HFFc6 (cell line): Measurements from ENCODE around the gene MED27. TPM values are rescaled to one million over a fixed set of nuclear protein-coding genes. Genes with fewer than 3 reads are reported as not detected.

Source experiments
- DNase-seq: peaks from one replicate; pipeline ENCODE4 v3.0.0-alpha.2; 2018
- H3K27ac Mint-ChIP-seq: 2 replicates; pipeline ENCODE4 v1.8.0; 2020; ENCODE audit warnings: mild to moderate bottlenecking, mixed read lengths
- H3K27me3 Mint-ChIP-seq: 2 replicates; pipeline ENCODE4 v1.8.0; 2021; ENCODE audit warnings: mild to moderate bottlenecking, moderate library complexity, mixed read lengths; ENCODE audit not compliant: insufficient read depth
- H3K36me3 Mint-ChIP-seq: 2 replicates; pipeline ENCODE4 v1.8.0; 2021; ENCODE audit warnings: low read depth, mixed read lengths
- H3K4me1 Mint-ChIP-seq: 2 replicates; pipeline ENCODE4 v1.8.0; 2020; ENCODE audit warnings: low read depth, mixed read lengths
- H3K4me3 Mint-ChIP-seq: 2 replicates; pipeline ENCODE4 v1.8.0; 2020; ENCODE audit warnings: mild to moderate bottlenecking, moderate library complexity, mixed read lengths
- H3K9me3 Mint-ChIP-seq: 2 replicates; pipeline ENCODE4 v1.8.0; 2020; ENCODE audit warnings: mild to moderate bottlenecking, mixed read lengths
- total RNA-seq, 6 experiments: library from RNA; stranded (reverse); fragmentation: NEBNext Ultra II Directional; extraction: Animal tissue kit (Norgen Biotek cat#: 25700); gene quantifications; 2 replicates in 1 of 6; 3 replicates in 5 of 6; pipeline ENCODE4 v1.2.3, GENCODE V29; 2021
- TF ChIP-seq, protein P1 (sequence below): fragments of 200-600 bp; sonication (generic); IDR thresholded peaks from 2 replicates; pipeline ENCODE4 v1.5.0; 2021; ENCODE audit warnings: antibody characterized with exemption, mild to moderate bottlenecking

Gene MED27
- total RNA-seq, 6 experiments from 2014 or later, result 30.2 to 37.7 (median 32.7) TPM

DNA sequence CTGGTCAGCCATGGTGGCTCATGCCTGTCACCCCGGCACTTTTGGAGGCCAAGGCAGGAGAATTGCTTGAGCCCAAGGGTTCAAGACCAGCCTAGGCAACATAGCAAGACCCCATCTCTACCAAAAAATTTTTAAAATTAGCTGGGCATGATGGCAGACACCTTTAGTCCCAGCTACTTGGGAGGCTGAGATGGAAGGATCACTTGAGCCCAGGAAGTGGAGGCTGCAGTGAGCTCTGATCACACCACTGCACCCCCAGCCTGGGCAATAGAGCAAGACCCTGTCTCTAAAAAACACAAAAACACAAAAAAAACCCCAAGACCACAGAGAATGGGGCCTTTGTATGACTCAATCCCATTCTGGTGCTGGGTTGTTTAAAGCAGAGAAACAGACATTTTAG is 44.0 kb downstream of the MED27 start:
- H3K9me3 Mint-ChIP-seq, result no peaks in the 10 kb centered on the region
- H3K4me3 Mint-ChIP-seq, result no peak overlapping the region
- no peak for DNase-seq
- H3K36me3 Mint-ChIP-seq, result peaks cover 6% of the 10 kb centered on the region; the same call in 1 of the 2 replicates
- H3K27ac Mint-ChIP-seq, result no peak overlapping the region
- peaks cover 32% of the 10 kb centered on the region for H3K4me1 Mint-ChIP-seq
- H3K27me3 Mint-ChIP-seq, result no peaks in the 10 kb centered on the region
- TF ChIP-seq, protein P1, sequence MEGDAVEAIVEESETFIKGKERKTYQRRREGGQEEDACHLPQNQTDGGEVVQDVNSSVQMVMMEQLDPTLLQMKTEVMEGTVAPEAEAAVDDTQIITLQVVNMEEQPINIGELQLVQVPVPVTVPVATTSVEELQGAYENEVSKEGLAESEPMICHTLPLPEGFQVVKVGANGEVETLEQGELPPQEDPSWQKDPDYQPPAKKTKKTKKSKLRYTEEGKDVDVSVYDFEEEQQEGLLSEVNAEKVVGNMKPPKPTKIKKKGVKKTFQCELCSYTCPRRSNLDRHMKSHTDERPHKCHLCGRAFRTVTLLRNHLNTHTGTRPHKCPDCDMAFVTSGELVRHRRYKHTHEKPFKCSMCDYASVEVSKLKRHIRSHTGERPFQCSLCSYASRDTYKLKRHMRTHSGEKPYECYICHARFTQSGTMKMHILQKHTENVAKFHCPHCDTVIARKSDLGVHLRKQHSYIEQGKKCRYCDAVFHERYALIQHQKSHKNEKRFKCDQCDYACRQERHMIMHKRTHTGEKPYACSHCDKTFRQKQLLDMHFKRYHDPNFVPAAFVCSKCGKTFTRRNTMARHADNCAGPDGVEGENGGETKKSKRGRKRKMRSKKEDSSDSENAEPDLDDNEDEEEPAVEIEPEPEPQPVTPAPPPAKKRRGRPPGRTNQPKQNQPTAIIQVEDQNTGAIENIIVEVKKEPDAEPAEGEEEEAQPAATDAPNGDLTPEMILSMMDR, result no peak

DNA sequence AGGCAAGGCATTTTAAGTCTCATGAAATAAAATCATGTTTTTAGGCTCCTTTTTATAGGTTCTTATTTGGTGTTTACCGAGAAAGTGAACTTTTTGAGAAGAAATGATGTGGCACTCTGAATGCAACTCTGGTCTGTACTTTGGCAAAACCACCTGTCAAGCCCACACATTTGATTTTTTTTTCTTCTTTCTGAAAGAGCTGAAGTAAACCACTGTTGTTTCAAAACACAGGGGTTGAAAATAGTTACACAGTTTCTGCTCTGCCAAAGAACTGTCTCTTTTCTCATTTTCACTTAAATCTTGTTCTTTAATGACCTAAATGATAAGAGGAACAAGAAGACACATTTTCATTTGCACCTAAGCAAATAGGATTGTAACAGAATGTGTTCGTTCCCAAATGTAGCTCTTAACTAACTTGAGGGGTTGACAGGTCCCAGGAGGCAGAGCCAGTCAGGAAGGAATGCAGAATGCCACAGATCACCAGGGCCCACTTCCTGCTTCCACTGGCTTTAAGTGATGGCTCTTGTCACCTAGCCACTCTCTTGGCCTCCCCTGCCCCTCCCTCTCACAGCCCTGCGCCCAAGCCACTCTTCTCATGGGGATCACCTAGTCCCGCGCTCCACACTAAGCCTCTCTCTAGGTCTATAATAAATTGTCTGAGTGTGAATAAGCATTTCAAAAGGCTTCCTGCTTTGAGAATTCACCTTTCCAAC is 47.3 kb downstream of the MED27 start:
- DNase-seq, result no peak
- peaks cover 49% of the 10 kb centered on the region for H3K4me1 Mint-ChIP-seq
- H3K4me3 Mint-ChIP-seq, result no peak overlapping the region
- TF ChIP-seq, protein P1, result no peak
- H3K27me3 Mint-ChIP-seq, result no peaks in the 10 kb centered on the region
- no peak overlapping the region for H3K27ac Mint-ChIP-seq
- no peaks in the 10 kb centered on the region for H3K36me3 Mint-ChIP-seq
- no peaks in the 10 kb centered on the region for H3K9me3 Mint-ChIP-seq

DNA sequence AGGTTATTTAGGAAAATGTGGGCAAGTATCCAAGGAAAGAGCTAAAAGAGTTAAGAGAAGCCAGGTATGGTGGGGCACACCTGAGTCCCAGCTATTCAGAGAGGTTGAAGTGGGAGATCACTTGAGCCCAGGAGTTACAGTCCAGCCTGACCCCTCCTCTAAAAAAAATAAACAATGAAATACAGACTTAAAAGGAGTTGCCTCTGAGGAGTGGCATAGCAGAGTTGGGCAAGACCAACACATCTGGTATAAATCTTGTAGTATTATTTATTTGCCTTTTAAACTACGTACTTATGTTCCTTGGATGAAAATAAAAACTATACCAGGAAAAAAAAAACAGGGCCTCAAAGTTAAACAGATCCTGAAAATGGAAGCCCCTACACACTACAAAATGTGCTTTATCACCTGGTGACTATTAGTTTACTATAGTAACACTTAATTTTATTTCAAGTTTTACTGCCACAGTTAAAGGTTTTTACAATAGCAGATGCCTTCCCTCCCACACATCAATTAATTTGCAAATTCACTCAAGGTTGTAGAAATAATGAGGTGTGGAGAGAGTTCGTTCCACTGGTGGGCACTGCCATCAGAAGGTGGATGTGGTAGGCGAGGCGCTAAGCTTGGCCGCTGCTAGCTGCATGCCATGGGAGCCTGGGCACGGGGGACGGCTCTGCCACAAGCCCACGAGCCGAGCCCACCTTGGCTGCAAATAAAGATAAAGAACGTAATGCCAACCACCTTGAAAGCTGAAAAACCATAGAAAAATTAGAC is 48.0 kb downstream of the MED27 start:
- DNase-seq, result no peak
- no peaks in the 10 kb centered on the region for H3K36me3 Mint-ChIP-seq
- H3K4me1 Mint-ChIP-seq, result peaks cover 57% of the 10 kb centered on the region
- no peaks in the 10 kb centered on the region for H3K27me3 Mint-ChIP-seq
- no peak overlapping the region for H3K4me3 Mint-ChIP-seq
- no peaks in the 10 kb centered on the region for H3K9me3 Mint-ChIP-seq
- TF ChIP-seq, protein P1, result no peak
- no peak overlapping the region for H3K27ac Mint-ChIP-seq

DNA sequence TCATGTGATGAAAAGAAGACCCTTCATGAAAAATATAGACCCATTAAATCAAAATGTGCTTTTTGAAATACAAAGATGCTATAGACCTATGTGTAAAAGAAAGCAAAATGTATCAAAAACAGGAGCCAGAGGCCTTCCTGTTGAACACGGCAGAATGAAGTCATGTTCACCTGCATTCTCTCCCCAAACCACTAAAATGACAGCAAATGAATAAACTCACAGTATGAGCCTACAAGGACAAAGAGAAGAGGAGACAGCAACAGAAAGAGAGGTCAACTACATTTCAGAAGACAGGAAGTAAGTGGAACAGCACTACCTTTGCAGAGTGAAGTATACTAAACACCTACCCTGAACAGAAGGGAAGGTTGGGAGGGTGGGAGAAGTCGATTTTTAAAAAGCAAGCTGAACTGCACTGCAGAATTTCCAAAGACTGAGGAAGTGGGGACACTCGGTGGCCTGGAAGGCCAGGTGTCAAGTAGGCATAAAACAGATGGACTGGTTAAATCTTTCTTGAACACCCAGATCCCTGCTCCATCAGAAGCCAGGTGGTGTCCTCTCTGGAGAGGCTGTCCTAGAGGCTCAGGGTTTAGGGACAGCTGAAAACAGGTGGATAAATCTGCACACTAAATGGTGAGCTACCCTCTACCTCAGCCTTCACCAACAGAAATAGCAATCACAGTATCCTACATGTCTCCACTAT is 48.9 kb downstream of the MED27 start:
- DNase-seq, result no peak
- Mint-ChIP-seq H3K27me3 (no peaks in the 10 kb centered on the region), H3K9me3 (no peaks in the 10 kb centered on the region), H3K27ac (no peak overlapping the region), H3K4me1 (peaks cover 65% of the 10 kb centered on the region), H3K36me3 (0 out of 2 replicates have a peak, but pooled peaks cover 3% of the 10 kb centered on the region), H3K4me3 (no peak overlapping the region)
- TF ChIP-seq, protein P1, result no peak

DNA sequence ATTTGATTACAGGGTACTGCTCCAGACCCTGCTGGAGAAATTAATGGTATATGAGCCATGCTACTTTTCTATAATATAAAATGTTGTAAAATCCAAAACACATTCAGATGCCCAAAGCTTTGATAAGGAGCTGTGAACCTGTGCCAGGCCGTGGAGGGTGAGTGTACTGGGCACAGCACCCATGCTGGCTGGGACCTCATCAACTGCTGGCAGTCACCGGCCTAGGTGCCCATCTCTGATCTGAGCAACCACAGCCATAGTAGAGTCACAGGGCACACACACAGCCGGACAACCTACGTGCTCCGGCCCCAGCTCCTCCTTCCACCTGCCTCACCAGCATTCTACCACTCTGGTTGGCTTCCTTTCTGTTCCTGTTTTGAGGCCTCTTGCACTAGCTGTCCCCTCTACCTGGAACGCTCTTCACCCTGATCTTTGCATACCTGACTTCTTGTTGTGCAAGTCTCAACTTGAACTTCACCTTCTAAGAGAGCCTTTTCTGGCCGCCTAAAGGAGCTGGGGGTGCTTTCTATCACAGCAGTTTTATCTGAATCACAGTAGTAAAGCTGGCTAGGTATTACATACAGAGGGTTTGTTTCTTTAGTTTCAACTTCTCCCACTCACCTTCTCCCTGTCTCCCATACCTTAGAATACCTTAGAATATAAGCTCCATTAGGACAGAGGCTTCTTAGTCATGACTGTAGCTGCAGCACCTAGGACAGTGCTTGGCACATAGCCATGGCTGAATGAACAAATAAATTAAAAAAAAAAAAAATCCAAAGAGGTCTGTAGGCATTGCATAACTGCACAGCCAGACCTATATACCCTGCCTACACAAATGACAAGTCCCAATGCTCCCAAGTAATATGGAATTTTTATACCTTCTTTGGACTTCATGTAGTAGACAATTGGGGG is 51.7 kb downstream of the MED27 start:
- H3K27me3 Mint-ChIP-seq, result no peaks in the 10 kb centered on the region; the same call in 1 of the 2 replicates
- peaks cover 12% of the 10 kb centered on the region for H3K36me3 Mint-ChIP-seq
- H3K9me3 Mint-ChIP-seq, result no peaks in the 10 kb centered on the region
- TF ChIP-seq, protein P1, result no peak
- DNase-seq, result no peak
- peak overlapping the region; percentile 58; the same call in 1 of the 2 replicates for H3K4me3 Mint-ChIP-seq
- H3K4me1 Mint-ChIP-seq, result peaks cover 59% of the 10 kb centered on the region
- peak overlapping the region; percentile 84 for H3K27ac Mint-ChIP-seq
